OCI-LY7 (cell line): Measurements from ENCODE around the gene MBTD1.

Experiments used
- CTCF ChIP-seq: fragments of 200-600 bp; sonication (generic); conservative IDR thresholded peaks from 2 replicates; pipeline ENCODE4 v1.5.1; 2014; ENCODE audit warnings: mild to moderate bottlenecking, antibody characterized with exemption, low read length, moderate library complexity, mixed read lengths
- EZH2phosphoT487 ChIP-seq: fragments of 200-600 bp; sonication (generic); IDR thresholded peaks from 2 replicates; pipeline ENCODE4 v1.6.1; 2018; ENCODE audit warnings: low read depth, borderline replicate concordance, mild to moderate bottlenecking, mixed run types, antibody characterized with exemption, low read length, moderate library complexity, mixed read lengths

- TF ChIP-seq CTCF (no peak), EZH2phosphoT487 (no peak)
Observed at GRCh38 chr17:51257150-51258081, 2.4 kb downstream of the MBTD1 start.
